Effector memory CD4-positive, alpha-beta T cell (primary cell): ENCODE measurements around the gene CIAO3.
"Not testable (repeated sequence)": the region's sequence is repeated elsewhere in the genome, so short reads cannot be mapped to it uniquely, and the experiment has no call there.

Experiments
- DNase-seq, 3 donors: peaks; one replicate each; pipeline ENCODE4 v3.0.0-alpha.2; 2020
- H3K27ac ChIP-seq: 2 replicates; pipeline ENCODE4 v1.7.0; 2013; ENCODE audit warnings: mild to moderate bottlenecking, low read length, moderate library complexity; ENCODE audit not compliant: insufficient read depth, poor library complexity, severe bottlenecking
- H3K27me3 ChIP-seq: replicated peaks from 2 replicates; pipeline ENCODE4 v1.7.0; 2013; ENCODE audit warnings: mild to moderate bottlenecking, low read length; ENCODE audit not compliant: insufficient read depth, control insufficient read depth, poor library complexity, severe bottlenecking
- H3K36me3 ChIP-seq: 2 replicates; pipeline ENCODE4 v1.7.0; 2013; ENCODE audit warnings: mild to moderate bottlenecking, low read length, moderate library complexity; ENCODE audit not compliant: control insufficient read depth, insufficient read depth
- H3K4me1 ChIP-seq: 2 replicates; pipeline ENCODE4 v1.7.0; 2013; ENCODE audit warnings: low read length, mild to moderate bottlenecking; ENCODE audit not compliant: control insufficient read depth, insufficient read depth, poor library complexity, severe bottlenecking
- H3K4me3 ChIP-seq: 2 replicates; pipeline ENCODE4 v1.7.0; 2013; ENCODE audit warnings: low read length, low read depth, mild to moderate bottlenecking; ENCODE audit not compliant: insufficient read depth, poor library complexity, severe bottlenecking
- H3K9me3 ChIP-seq: 2 replicates; pipeline ENCODE4 v1.7.0; 2013; ENCODE audit warnings: mild to moderate bottlenecking, low read length, moderate library complexity; ENCODE audit not compliant: control insufficient read depth

The CIAO3 gene

GRCh38 chr16:692356-693108 is 48.3 kb downstream of the CIAO3 start:
- no peaks in the 10 kb centered on the region for H3K27me3 ChIP-seq
- H3K36me3 ChIP-seq, result no peaks in the 10 kb centered on the region
- H3K4me1 ChIP-seq, result peaks cover 38% of the 10 kb centered on the region
- H3K27ac ChIP-seq, result no peak overlapping the region
- H3K9me3 ChIP-seq, result no peaks in the 10 kb centered on the region
- H3K4me3 ChIP-seq, result no peak overlapping the region
- no peak for DNase-seq

DNA sequence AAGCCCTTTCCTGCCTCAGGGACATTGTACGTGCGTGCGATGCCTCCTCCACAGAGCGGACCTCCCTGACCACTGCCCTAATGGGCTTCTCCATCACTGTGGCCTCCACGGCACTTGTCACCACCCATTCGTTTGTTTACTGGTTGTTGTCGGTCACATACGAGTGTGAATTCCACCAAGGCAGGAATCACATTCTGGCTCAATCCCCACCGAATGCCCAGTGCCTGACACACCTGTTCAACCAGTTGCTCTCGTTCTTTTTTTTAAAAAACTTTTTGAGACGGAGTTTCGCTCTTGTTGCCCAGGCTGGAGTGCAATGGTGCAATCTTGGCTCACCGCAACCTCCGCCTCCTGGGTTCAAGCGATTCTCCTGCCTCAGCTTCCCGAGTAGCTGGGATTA is 49.6 kb downstream of the CIAO3 start:
- H3K27ac ChIP-seq, H3K9me3 ChIP-seq, DNase-seq, H3K4me3 ChIP-seq, H3K27me3 ChIP-seq, H3K36me3 ChIP-seq: not testable (repeated sequence)
- peaks cover 35% of the 10 kb centered on the region for H3K4me1 ChIP-seq

DNA sequence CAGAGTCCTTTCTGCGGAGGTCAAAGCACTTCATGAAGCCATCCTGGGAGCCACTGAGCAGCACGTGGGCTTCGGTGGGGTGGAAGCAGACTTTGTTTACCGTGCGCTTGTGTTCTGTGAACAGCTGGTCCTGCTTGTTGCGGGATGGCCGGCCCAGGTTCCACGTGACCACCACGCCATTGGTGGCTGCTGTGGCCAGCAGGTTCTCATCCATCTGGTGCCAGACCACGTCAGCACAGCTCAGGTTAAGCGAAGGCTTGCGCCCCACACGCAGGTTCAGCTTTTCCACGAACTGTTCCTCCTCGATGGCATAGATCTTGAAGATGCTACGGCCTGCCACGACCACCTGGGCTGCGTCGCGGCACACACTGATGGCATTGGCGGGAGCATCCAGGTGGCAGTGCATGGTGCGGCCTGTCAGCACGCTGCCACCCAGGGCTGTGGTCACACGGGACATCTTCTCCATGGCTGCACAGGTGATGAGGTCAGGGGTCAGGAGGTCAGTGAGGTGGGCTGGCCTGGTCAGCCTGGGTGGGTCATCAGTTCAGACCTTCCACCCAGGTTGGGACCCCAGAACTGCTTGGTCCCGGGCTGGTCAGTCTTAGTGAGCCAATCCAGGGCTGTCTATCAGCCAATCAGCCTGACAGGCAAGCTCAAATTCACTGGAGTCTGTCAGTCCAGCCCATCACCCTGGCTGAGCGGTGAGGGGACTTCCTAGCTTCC is 51.5 kb downstream of the CIAO3 start:
- Histone ChIP-seq H3K27ac (peak overlapping the region; percentile 78), H3K27me3 (no peaks in the 10 kb centered on the region), H3K36me3 (peaks cover 10% of the 10 kb centered on the region), H3K4me1 (peaks cover 29% of the 10 kb centered on the region), H3K9me3 (no peaks in the 10 kb centered on the region), H3K4me3 (peak overlapping the region; percentile 85)
- DNase-seq, result no peak

DNA sequence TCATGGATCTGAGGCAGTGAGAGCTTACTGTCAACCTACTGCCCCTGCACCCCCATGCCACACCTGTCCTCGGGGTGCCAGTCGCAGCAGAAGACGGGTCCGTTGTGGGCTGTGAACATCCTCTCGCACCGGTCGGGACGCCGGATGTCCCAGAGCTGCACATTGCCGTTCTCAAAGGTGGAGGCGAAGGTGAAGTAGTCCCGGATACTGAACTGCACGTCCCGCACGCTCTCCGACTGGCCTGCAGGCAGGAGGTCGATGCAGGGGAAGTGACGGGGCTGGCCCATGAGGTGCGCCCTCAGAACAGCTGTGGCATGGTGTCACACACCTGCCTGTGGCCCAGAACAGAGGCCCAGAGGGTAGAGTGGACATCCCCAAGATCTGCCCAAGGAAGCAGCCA is 53.3 kb downstream of the CIAO3 start:
- Histone ChIP-seq H3K27me3 (no peaks in the 10 kb centered on the region), H3K36me3 (peaks cover 10% of the 10 kb centered on the region), H3K27ac (no peak overlapping the region), H3K4me1 (peaks cover 38% of the 10 kb centered on the region), H3K9me3 (no peaks in the 10 kb centered on the region), H3K4me3 (no peak overlapping the region)
- no peak for DNase-seq

GRCh38 chr16:686459-687260 is 54.1 kb downstream of the CIAO3 start:
- no peaks in the 10 kb centered on the region for H3K9me3 ChIP-seq
- no peak for DNase-seq
- H3K4me1 ChIP-seq, result peaks cover 38% of the 10 kb centered on the region
- H3K36me3 ChIP-seq, result peaks cover 16% of the 10 kb centered on the region
- no peak overlapping the region for H3K4me3 ChIP-seq
- H3K27ac ChIP-seq, result no peak overlapping the region
- H3K27me3 ChIP-seq, result no peaks in the 10 kb centered on the region

DNA sequence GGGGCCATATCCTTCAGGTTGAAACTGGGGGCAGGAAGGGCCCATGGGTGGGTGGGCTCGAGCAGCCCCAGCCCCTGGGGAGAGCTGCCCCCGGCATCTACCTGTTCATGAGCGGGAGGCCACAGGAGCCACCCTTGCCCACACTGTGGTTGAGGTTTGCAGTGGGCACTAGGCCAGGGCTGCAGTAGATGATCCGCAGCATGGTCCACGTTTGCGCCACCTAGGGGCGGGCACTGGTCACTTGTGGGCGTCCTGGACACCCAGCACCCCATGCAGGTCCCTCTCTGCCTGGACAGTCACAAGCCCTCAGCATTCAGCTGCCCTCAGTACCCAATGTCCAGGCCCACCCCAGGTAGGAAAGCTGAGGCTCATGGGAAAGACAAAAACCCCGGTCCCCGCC is 54.8 kb downstream of the CIAO3 start:
- no peak overlapping the region for H3K27ac ChIP-seq
- no peak for DNase-seq
- H3K36me3 ChIP-seq, result peaks cover 20% of the 10 kb centered on the region
- H3K4me1 ChIP-seq, result peaks cover 42% of the 10 kb centered on the region
- no peaks in the 10 kb centered on the region for H3K9me3 ChIP-seq
- H3K27me3 ChIP-seq, result no peaks in the 10 kb centered on the region
- no peak overlapping the region for H3K4me3 ChIP-seq

GRCh38 chr16:684961-685696 is 55.7 kb downstream of the CIAO3 start:
- H3K27me3 ChIP-seq, result no peaks in the 10 kb centered on the region
- H3K36me3 ChIP-seq, result peaks cover 20% of the 10 kb centered on the region
- no peak for DNase-seq
- H3K4me1 ChIP-seq, result peaks cover 43% of the 10 kb centered on the region
- peak overlapping the region; percentile 75 for H3K27ac ChIP-seq
- H3K9me3 ChIP-seq, result no peaks in the 10 kb centered on the region
- H3K4me3 ChIP-seq, result no peak overlapping the region

DNA sequence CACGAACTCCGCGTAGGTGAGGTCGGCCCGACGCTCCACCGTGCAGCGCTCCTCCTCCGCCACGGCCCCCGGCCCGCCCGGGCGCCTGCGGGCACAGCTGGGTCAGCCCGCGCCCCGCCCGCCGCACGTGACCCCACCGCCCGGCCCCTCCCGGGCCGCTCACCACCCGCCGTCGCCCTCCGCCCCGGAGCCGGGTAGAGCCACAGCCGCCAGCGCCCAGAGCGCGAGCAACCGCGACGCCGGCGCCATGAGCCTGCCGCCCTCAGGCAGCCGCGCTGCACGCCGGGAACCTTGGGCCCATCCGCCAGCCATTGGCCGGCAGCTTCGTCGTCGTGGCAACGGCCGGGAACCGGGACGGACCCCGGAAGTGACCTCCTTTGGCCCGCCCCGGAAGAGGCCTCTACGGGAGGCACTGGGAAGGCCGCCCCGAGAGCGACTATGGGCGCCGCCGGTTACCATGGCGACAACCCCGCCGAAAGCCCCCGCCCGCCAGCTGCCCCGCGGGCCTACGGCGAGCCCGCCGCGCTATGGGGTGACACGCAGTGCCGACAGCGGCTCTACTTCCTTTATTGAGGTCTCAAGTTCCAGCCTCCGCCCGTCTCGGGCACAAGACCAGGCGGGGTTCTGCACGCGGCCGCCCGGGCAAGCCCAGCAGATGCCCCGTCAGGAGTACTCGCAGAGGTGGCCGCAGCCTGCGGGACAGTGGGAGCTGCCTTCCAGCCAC is 56.6 kb downstream of the CIAO3 start, which contains the start of gene JMJD8:
TSS of gene JMJD8 (minus strand) at position 264 of the 724 bp plus-strand sequence. CDS start at position 249, 15 bp downstream.
- Histone ChIP-seq H3K36me3 (peaks cover 20% of the 10 kb centered on the region), H3K27me3 (no peaks in the 10 kb centered on the region), H3K9me3 (no peaks in the 10 kb centered on the region), H3K27ac (peak within 1 kb of the TSS; percentile 75), H3K4me3 (peak within 1 kb of the TSS; percentile 52), H3K4me1 (peaks cover 40% of the 10 kb centered on the region)
- peak; percentile 93 to 98 (median 96) for DNase-seq
